SIG-M5 (cell line): Measurements from ENCODE around the gene ALDH4A1.
"Not testable (repeated sequence)": the region's sequence is repeated elsewhere in the genome, so short reads cannot be mapped to it uniquely, and the experiment has no call there.

Experiments used
- DNase-seq: peaks from one replicate; lab custom pipeline; 2025; lab: John Stamatoyannopoulos, UW

ALDH4A1 gene

GRCh38 chr1:18855573-18855972, 46.8 kb downstream of the ALDH4A1 start:
- no peak for DNase-seq

GRCh38 chr1:18854331-18855025, 47.9 kb downstream of the ALDH4A1 start:
- no peak for DNase-seq

- no peak for DNase-seq
Observed at GRCh38 chr1:18852501-18852900, 49.9 kb downstream of the ALDH4A1 start.

GRCh38 chr1:18849261-18849711, 53.1 kb downstream of the ALDH4A1 start:
- no peak for DNase-seq

GRCh38 chr1:18847723-18848122, 54.6 kb downstream of the ALDH4A1 start:
- DNase-seq: not testable (repeated sequence)

- no peak for DNase-seq
Observed at GRCh38 chr1:18840145-18840544, 62.2 kb downstream of the ALDH4A1 start.

GRCh38 chr1:18836654-18837053, 65.7 kb downstream of the ALDH4A1 start:
- DNase-seq: no peak

GRCh38 chr1:18832319-18832718, 70.0 kb downstream of the ALDH4A1 start:
- not testable (repeated sequence) for DNase-seq

- DNase-seq: no peak
Observed at GRCh38 chr1:18831656-18832055, 70.7 kb downstream of the ALDH4A1 start.

GRCh38 chr1:18830596-18830995, 71.8 kb downstream of the ALDH4A1 start:
- no peak for DNase-seq

GRCh38 chr1:18829671-18830070, 72.7 kb downstream of the ALDH4A1 start:
- DNase-seq: no peak

- DNase-seq: no peak
Observed at GRCh38 chr1:18828224-18828623, 74.1 kb downstream of the ALDH4A1 start.

- no peak for DNase-seq
Observed at GRCh38 chr1:18823438-18823837, 78.9 kb downstream of the ALDH4A1 start.
